Testis (tissue), 3 donors: ENCODE data around the gene SVBP. TPM values are rescaled to one million over a fixed set of nuclear protein-coding genes. Genes with fewer than 3 reads are reported as not detected.

Experiments
- DNase-seq: peaks from one replicate; pipeline ENCODE4 v3.0.0-alpha.2; 2019
- H3K27ac ChIP-seq, 2 donors: fragments of 200-600 bp; sonication (generic); one replicate each; pipeline ENCODE4 v1.5.1; 2019
- H3K27me3 ChIP-seq: fragments of 200-600 bp; sonication (generic); one replicate; pipeline ENCODE4 v1.5.1; 2019
- H3K36me3 ChIP-seq: fragments of 200-600 bp; sonication (generic); one replicate; pipeline ENCODE4 v1.5.1; 2017; ENCODE audit warnings: low read depth; ENCODE audit errors: missing control alignments
- H3K4me1 ChIP-seq: fragments of 200-600 bp; sonication (generic); one replicate; pipeline ENCODE4 v1.5.1; 2019
- H3K4me3 ChIP-seq, 2 donors: fragments of 200-600 bp; sonication (generic); one replicate each; pipeline ENCODE4 v1.5.1; 2017 to 2019
- H3K9me3 ChIP-seq: fragments of 200-600 bp; sonication (generic); one replicate; pipeline ENCODE4 v1.5.1; 2017
- CTCF ChIP-seq, 3 experiments: fragments of 450-650 bp in 2 of 3; fragments of 200-600 bp in 1 of 3; sonication (generic) in 1 of 3; IDR thresholded peaks; one replicate each; pipeline ENCODE4 v1.5.1; 2016 to 2019; ENCODE audit warnings: antibody characterized with exemption in 3 of 3, mild to moderate bottlenecking in 2 of 3, moderate library complexity in 1 of 3
- POLR2A ChIP-seq: fragments of 450-650 bp; IDR thresholded peaks from one replicate; pipeline ENCODE4 v1.6.1; 2017; ENCODE audit warnings: antibody characterized with exemption, mild to moderate bottlenecking, moderate library complexity
- WGBS, 2 donors: methylation state at CpG; one replicate each; pipeline ENCODE4 v1.1.5; 2018; 5-methylcytosine and 5-hydroxymethylcytosine counted together
- intact Hi-C: fragments of 100-400 bp; cut with DNase I; formaldehyde crosslinking; loops from one replicate; pipeline ENCODE4 v1.15.1; 2023; ENCODE audit warnings: low total_unique reads
- polyA plus RNA-seq: library from polyadenylated mRNA; stranded (reverse); fragments of 350-450 nt; fragmentation: Illumina TruSeq; extraction: RNeasy Lipid Tissue Mini Kit (QIAGEN cat#74804); gene quantifications from one replicate; pipeline ENCODE4 v1.2.3, GENCODE V29; 2014; ENCODE audit warnings: low read depth, low replicate concordance; ENCODE audit not compliant: insufficient read depth
- total RNA-seq, 2 donors: library from RNA; depleted of rRNA; stranded (reverse); fragments of >200 nt; gene quantifications; one replicate each; pipeline ENCODE4 v1.2.3, GENCODE V29; 2016

The SVBP gene
- total and polyA plus RNA-seq, 3 donors from 2014 or later, result 36.2 to 86.0 (median 47.9) TPM

DNA sequence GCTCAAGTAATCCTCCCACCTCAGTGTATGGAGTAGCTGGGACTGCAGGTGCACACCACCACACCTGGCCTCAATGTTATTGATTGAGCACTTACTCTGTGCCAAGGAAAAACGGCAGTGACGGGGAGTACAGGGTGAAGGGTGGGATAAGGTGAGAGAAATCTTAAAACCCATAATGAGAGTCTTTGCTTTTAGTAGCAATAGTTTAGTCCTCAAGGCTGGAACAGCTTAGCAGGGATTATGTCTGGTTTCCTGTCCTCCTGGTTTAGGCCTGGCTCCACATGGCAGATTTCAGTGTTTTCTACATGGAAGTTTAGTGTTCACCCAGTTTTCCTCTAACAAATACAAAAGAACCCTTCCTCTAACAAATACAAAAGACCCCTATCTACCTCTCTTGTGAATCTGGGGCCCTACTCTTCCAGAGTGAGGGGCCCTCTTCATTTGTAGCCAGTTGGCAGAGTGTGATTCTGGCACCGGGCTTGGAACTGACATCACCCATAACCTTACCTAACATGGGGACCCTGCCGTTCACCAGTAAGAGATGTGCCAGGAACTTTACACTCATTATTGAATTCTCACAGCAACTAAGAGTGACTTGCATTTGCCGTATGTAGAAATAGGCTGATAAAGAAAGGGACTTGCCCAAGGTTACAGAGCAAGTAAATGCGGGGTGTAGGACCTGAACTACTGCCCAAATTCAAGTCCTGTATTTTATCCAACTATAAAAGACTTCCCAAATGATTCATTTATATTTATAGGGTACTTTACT, 36.1 kb upstream of the SVBP start:
- no peaks in the 10 kb centered on the region for H3K27me3 ChIP-seq
- H3K4me3 ChIP-seq, result no peak overlapping the region
- no peak for DNase-seq
- no peaks in the 10 kb centered on the region for H3K36me3 ChIP-seq
- intact Hi-C loops, result no loop called here
- H3K4me1 ChIP-seq, result no peaks in the 10 kb centered on the region
- WGBS, 2 donors, result 69 to 79% methylated on average over 6 of the region's 6 CpGs
- no peak overlapping the region for H3K27ac ChIP-seq
- no peaks in the 10 kb centered on the region for H3K9me3 ChIP-seq
- TF ChIP-seq CTCF (IDR thresholded peaks at IDR 0.05) (no peak), POLR2A (no peak)

GRCh38 chr1:42852608-42852980, 35.4 kb upstream of the SVBP start:
- intact Hi-C loops, result no loop called here
- no peaks in the 10 kb centered on the region for H3K36me3 ChIP-seq
- H3K4me1 ChIP-seq, result no peaks in the 10 kb centered on the region
- H3K4me3 ChIP-seq, result no peak overlapping the region
- no peak for DNase-seq
- no peaks in the 10 kb centered on the region for H3K27me3 ChIP-seq
- TF ChIP-seq POLR2A, result no peak
- no peak for TF ChIP-seq CTCF (IDR thresholded peaks at IDR 0.05)
- no peaks in the 10 kb centered on the region for H3K9me3 ChIP-seq
- H3K27ac ChIP-seq, result no peak overlapping the region
- 45 to 47% methylated on average over 2 of the region's 2 CpGs for WGBS, 2 donors

GRCh38 chr1:42851960-42852607, 34.9 kb upstream of the SVBP start:
- H3K27me3 ChIP-seq, result no peaks in the 10 kb centered on the region
- intact Hi-C loops, result no loop called here
- no peak overlapping the region for H3K27ac ChIP-seq
- TF ChIP-seq POLR2A, result no peak
- TF ChIP-seq CTCF (IDR thresholded peaks at IDR 0.05), result no peak
- H3K9me3 ChIP-seq, result no peaks in the 10 kb centered on the region
- no peak overlapping the region for H3K4me3 ChIP-seq
- peaks cover 3% of the 10 kb centered on the region for H3K4me1 ChIP-seq
- 86 to 87% methylated on average over 2 of the region's 2 CpGs for WGBS, 2 donors
- DNase-seq, result no peak
- H3K36me3 ChIP-seq, result no peaks in the 10 kb centered on the region

DNA sequence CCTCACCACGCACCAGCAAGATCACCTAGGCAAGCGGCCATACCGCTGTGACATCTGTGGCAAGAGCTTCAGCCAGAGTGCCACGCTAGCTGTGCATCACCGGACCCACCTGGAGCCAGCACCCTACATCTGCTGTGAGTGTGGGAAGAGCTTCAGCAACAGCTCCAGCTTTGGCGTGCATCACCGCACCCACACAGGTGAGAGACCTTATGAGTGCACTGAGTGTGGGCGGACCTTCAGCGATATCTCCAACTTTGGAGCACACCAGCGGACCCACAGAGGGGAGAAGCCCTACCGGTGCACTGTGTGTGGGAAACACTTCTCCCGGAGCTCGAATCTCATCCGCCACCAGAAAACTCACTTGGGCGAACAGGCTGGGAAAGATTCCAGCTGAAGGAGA, 34.2 kb upstream of the SVBP start:
- no peak overlapping the region for H3K4me3 ChIP-seq
- no peaks in the 10 kb centered on the region for H3K9me3 ChIP-seq
- no peaks in the 10 kb centered on the region for H3K27me3 ChIP-seq
- 97 to 100% methylated on average over 8 to 15 of the region's 15 CpGs for WGBS, 2 donors
- intact Hi-C loops, result no loop called here
- H3K36me3 ChIP-seq, result no peaks in the 10 kb centered on the region
- no peak for DNase-seq
- TF ChIP-seq POLR2A (no peak), CTCF (IDR thresholded peaks at IDR 0.05) (no peak)
- H3K27ac ChIP-seq, result no peak overlapping the region
- H3K4me1 ChIP-seq, result peaks cover 3% of the 10 kb centered on the region
